A673 (cell line): ENCODE measurements around the gene APAF1. TPM values are rescaled to one million over a fixed set of nuclear protein-coding genes. Genes with fewer than 3 reads are reported as not detected.

Source experiments
- BruUV-seq: library from RNA; stranded (reverse); fragments of 400-500 nt; replicated peaks from 2 replicates; lab custom pipeline; 2021; lab: Mats Ljungman, UMichigan
- CTCF ChIA-PET: fragments of 300-600 bp; sonication (Branson Sonifier 250); formaldehyde crosslinking; loops from one replicate; lab custom pipeline; 2022; ENCODE audit warnings: antibody characterized with exemption; lab: Charles Lee
- POLR2A ChIA-PET: fragments of 300-600 bp; sonication (Branson Sonifier 250); formaldehyde crosslinking; loops from one replicate; lab custom pipeline; 2022; ENCODE audit warnings: antibody characterized with exemption; ENCODE audit not compliant: low non-redundant PET; lab: Charles Lee
- DNase-seq: peaks from one replicate; pipeline ENCODE4 v3.0.0-alpha.2; 2015; ENCODE audit warnings: low spot score
- H3K27ac ChIP-seq: fragments of 200-600 bp; sonication (generic); 2 replicates; pipeline ENCODE4 v1.5.1; 2016; ENCODE audit warnings: mixed run types, low read depth, mild to moderate bottlenecking, mixed read lengths, antibody characterized with exemption, low read length; ENCODE audit not compliant: poor library complexity, severe bottlenecking
- H3K27me3 ChIP-seq: fragments of 200-600 bp; sonication (generic); replicated peaks from 2 replicates; pipeline ENCODE4 v1.6.1; 2017; ENCODE audit warnings: mixed run types, low read depth, mild to moderate bottlenecking, mixed read lengths, antibody characterized with exemption, low read length; ENCODE audit not compliant: insufficient read depth, poor library complexity
- H3K36me3 ChIP-seq: fragments of 200-600 bp; sonication (generic); 2 replicates; pipeline ENCODE4 v1.6.1; 2016; ENCODE audit warnings: mixed run types, mild to moderate bottlenecking, mixed read lengths, antibody characterized with exemption, low read length; ENCODE audit not compliant: insufficient read depth, poor library complexity, severe bottlenecking
- H3K4me1 ChIP-seq: fragments of 200-600 bp; sonication (generic); 2 replicates; pipeline ENCODE4 v1.6.1; 2017; ENCODE audit warnings: mixed run types, mild to moderate bottlenecking, mixed read lengths, antibody characterized with exemption, low read length; ENCODE audit not compliant: insufficient read depth, poor library complexity, severe bottlenecking
- H3K4me3 ChIP-seq: fragments of 200-600 bp; sonication (generic); 2 replicates; pipeline ENCODE4 v1.5.1; 2016; ENCODE audit warnings: low read depth, mixed run types, mild to moderate bottlenecking, mixed read lengths, low read length; ENCODE audit not compliant: poor library complexity, severe bottlenecking
- H3K9me3 ChIP-seq: fragments of 200-600 bp; sonication (generic); 2 replicates; pipeline ENCODE4 v1.6.1; 2016; ENCODE audit warnings: mixed run types, low read depth, mild to moderate bottlenecking, mixed read lengths, antibody characterized with exemption, low read length; ENCODE audit not compliant: poor library complexity, severe bottlenecking
- CTCF ChIP-seq: fragments of 300-800, 200-600 bp; sonication (generic); conservative IDR thresholded peaks from 2 replicates; pipeline ENCODE4 v1.5.1; 2017; ENCODE audit warnings: low read depth, mild to moderate bottlenecking, antibody characterized with exemption, low read length, moderate library complexity, mixed read lengths
- EZH2 ChIP-seq: fragments of 200-600 bp; sonication (generic); IDR thresholded peaks from 2 replicates; pipeline ENCODE4 v1.6.1; 2017; ENCODE audit warnings: borderline replicate concordance, low read depth, mild to moderate bottlenecking, mixed read lengths, antibody characterized with exemption, low read length; ENCODE audit not compliant: poor library complexity, severe bottlenecking
- intact Hi-C: fragments of 100-400 bp; cut with micrococcal nuclease; formaldehyde crosslinking; loops from one replicate; pipeline ENCODE4 v1.10.0; 2022; ENCODE audit not compliant: unreplicated experiment
- total RNA-seq: library from RNA; stranded (reverse); gene quantifications from 2 replicates; pipeline ENCODE4 v1.2.3, GENCODE V29; 2021

The APAF1 gene
- total RNA-seq, 1 experiment from 2014 or later: 24.2 TPM

GRCh38 chr12:98772818-98773217 is 127.7 kb downstream of the APAF1 start:
- H3K36me3 ChIP-seq: no peaks in the 10 kb centered on the region
- DNase-seq: no peak
- H3K27me3 ChIP-seq: no peaks in the 10 kb centered on the region
- TF ChIP-seq CTCF (no peak), EZH2 (no peak)
- H3K4me1 ChIP-seq: no peaks in the 10 kb centered on the region
- no peaks in the 10 kb centered on the region for H3K9me3 ChIP-seq
- no peak overlapping the region for H3K27ac ChIP-seq
- CTCF ChIA-PET: no interaction called here
- intact Hi-C loops: no loop called here
- no TSS peak for BruUV-seq
- no peak overlapping the region for H3K4me3 ChIP-seq
- POLR2A ChIA-PET: no interaction called here

- Histone ChIP-seq H3K4me1 (no peaks in the 10 kb centered on the region), H3K27me3 (no peaks in the 10 kb centered on the region), H3K27ac (no peak overlapping the region), H3K9me3 (no peaks in the 10 kb centered on the region), H3K36me3 (no peaks in the 10 kb centered on the region), H3K4me3 (no peak overlapping the region)
- TF ChIP-seq CTCF (no peak), EZH2 (no peak)
- no TSS peak for BruUV-seq
- intact Hi-C loops: no loop called here
- CTCF ChIA-PET: no interaction called here
- no peak for DNase-seq
- POLR2A ChIA-PET: no interaction called here
Measured at GRCh38 chr12:98780261-98780660, 135.2 kb downstream of the APAF1 start.

- H3K36me3 ChIP-seq: no peaks in the 10 kb centered on the region
- POLR2A ChIA-PET: interaction anchor here (0.6 kb wide), 1 partner anchor 19 kb away, joined by 3 read pairs; no protein-coding TSS in a partner anchor
- TF ChIP-seq EZH2: no peak
- TF ChIP-seq CTCF: no peak
- H3K4me3 ChIP-seq: no peak overlapping the region
- H3K4me1 ChIP-seq: no peaks in the 10 kb centered on the region
- intact Hi-C loops: no loop called here
- CTCF ChIA-PET: no interaction called here
- no peaks in the 10 kb centered on the region for H3K9me3 ChIP-seq
- DNase-seq: no peak
- no peaks in the 10 kb centered on the region for H3K27me3 ChIP-seq
- no peak overlapping the region for H3K27ac ChIP-seq
- no TSS peak for BruUV-seq
Measured at GRCh38 chr12:98783420-98783819, 138.3 kb downstream of the APAF1 start.

Other genes starting within 250 kb of the APAF1 start
- gene TMPO, start 129.7 kb upstream of the APAF1 start, total RNA-seq: 296 and 311 TPM in 2 replicates
- gene SLC25A3, start 51.6 kb upstream of the APAF1 start, total RNA-seq: 718 and 737 TPM in 2 replicates
- 23.2 and 24.3 TPM in 2 replicates for gene IKBIP, start 502 bp upstream of the APAF1 start, total RNA-seq